H54 (cell line): Measurements from ENCODE around the gene TMA7.
A peak's percentile ranks its signal among the peaks of the same experiment; 100 is the strongest.

ENCODE experiments used
- DNase-seq: peaks from one replicate; pipeline ENCODE4 v3.0.0; 2011; ENCODE audit warnings: low spot score, mixed read lengths; ENCODE audit not compliant: insufficient read length
- FAIRE-seq: peaks from 3 replicates; lab custom pipeline; 2011; peaks lifted over from hg19 to GRCh38; lab: Jason Lieb, UNC
- POLR2A ChIP-seq: IDR thresholded peaks from 2 replicates; pipeline ENCODE4 v1.6.1; 2011; ENCODE audit warnings: low read depth, mild to moderate bottlenecking, low read length

TMA7 gene

DNA sequence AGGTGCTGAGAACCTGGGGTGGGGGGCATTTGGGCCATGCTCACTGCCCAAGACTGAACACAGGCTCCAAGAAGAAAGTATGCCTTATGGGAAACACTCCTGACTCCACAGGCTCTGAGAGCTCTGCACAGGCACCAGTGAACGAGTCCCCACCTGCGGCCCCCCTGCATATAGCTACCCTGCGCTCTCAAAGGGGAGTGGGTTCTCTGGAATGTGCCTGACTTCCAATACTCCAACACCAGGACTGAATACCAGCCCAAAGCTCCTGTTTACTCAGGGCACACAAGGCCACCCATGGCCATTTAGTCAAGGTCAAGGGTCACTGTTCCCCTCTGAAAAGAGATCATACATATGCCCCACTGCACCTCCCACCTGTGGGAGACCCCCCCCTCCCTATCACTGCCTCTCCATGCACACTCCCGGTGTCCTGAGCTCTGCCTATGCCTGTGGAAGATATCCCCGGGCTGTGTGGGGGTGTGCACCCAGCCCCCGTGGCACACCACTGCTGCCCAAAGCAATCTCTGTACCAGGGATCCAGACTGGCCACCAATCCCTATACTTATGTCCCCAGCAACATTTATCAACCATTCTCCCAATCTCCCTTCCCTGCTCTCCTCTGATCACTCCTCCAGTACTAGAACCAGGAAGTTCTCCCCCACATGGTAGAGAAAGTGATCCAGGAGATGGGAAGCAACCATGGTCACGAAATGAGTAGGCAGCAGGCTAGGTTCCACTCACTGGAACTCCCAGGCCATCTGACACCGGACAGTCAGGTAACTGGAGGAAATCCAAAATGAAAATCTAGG, 8.6 kb upstream of the TMA7 start:
- no peak for TF ChIP-seq POLR2A
- no peak for DNase-seq
- no peak for FAIRE-seq

DNA sequence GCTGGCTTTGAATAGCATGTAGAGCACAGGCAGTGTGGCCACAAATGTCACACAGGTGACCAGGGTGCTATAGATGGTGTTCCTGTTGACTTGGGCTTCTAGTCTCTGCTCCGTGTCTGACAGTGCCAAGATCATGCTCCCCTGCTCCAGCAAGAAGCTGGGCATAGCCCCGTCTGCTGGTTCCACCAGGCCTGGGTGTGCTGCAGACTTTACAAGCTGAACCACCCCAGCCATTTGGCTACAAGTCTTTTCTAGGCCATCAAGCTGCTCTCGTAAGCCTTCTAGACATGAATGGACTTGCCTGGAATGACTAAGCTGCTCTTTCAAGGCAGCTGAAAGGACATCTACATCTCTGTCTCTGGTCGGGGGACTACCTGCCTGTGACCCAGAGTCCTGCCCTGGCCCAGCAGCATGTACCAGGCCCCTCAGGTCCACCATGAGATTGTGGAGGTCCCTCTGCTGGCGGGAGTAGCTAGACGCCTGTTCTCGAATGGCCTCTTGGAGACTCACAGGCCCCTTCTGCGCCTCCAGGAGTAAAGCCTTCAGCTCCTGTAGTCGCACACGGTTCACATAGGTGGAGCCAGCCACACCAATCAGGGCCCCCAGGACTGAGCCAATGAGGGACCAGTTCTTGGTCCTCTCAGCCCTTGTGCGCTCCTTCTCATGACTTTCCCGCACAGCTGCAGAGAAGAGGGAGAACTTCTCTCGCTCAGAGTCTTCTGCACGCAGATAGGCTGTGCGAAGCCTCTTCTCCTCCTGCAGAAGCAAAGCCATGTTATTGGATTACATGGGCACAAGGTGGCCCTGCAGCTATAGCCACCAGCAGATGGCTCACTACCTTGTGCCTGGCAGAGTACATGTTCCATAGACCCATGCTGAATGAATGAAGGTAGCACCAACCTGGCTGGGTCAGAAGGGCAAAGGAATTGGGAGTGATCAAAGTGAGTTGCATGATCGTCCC, 7.4 kb upstream of the TMA7 start:
- DNase-seq (no peak), FAIRE-seq (no peak)
- no peak for TF ChIP-seq POLR2A

DNA sequence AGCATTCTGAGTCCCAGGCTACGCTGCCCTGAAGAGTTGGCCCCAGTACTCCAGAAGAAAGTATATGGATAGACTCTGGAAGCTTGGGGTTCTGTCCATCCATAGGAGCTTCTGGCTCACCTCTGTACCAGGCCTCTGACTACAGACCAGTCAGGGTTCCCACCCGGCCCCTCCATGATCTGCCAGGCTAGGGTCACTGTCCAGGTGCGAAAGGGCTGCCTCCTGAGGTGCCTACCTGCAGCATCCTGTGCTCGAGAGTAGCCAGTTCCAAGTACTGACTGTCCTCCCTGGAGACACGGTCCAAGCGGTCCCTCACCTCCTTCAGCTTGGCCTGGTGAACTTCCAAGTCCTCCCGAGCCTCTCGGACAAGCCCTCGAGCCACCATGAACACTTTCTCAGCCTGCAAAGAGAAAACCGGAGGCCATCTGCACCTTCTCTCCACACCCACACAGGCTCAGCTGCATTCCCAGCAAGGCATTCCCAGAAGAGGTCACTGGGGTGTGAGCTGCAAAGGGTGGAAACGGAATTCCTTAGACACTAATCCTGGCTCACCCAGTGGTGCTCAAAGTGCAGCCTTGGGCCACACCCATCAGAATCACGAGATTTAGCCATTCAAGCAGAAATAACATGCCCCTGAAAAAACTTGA, 6.5 kb upstream of the TMA7 start:
- DNase-seq (no peak), FAIRE-seq (no peak)
- TF ChIP-seq POLR2A = no peak

DNA sequence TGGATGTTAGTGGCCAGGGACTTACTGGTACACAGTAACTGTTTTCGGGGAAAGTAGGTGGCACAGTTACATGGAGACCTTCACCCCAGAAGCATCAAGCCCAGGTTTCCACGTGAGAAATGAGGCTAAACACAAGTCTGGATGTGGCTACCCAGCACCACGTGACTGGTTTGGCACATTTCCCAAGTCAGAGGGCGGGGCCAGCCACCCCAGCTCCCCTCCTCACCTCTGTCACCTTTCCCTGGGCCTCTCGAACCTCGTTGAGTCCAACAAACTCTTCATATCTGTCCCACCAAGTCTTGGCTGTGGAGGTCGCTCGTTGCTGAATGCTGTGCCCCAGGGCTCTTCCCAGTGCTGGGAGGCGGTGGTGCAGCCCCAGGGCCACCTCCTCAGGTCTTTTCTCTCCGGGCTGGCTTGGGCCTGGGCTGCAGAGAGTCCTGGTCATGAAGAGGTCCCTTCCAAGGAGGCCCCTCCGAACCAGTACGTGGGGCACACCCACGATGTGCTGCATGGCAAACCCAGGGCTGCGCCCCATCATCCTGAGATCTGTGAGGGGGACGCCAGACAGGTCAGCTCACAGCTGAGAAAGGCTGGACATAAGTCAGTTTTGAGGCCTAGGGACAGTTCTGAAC, 5.3 kb upstream of the TMA7 start:
- DNase-seq (no peak), FAIRE-seq (no peak)

DNA sequence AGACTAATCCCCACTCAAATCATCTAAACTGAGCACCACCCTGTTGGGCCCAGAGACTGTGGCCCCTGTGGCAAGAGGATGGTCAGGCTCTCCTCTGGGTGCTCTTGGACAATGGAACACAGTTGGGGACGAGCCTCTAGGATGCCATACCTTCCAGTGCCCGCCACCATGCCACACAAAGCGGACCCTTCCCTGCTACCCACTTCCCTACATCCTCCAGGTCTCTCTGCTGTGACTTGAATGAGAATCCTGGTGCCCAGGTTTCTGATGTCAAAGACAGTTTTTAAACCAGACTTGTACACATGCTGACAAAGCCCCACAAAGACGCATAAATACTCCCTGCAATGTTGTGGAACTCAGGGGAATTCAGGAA, 4.8 kb upstream of the TMA7 start:
- no peak for TF ChIP-seq POLR2A
- no peak for FAIRE-seq
- no peak for DNase-seq

More for the DNA sequence above, 5.3 kb upstream of the TMA7 start:
- no peak for TF ChIP-seq POLR2A

DNA sequence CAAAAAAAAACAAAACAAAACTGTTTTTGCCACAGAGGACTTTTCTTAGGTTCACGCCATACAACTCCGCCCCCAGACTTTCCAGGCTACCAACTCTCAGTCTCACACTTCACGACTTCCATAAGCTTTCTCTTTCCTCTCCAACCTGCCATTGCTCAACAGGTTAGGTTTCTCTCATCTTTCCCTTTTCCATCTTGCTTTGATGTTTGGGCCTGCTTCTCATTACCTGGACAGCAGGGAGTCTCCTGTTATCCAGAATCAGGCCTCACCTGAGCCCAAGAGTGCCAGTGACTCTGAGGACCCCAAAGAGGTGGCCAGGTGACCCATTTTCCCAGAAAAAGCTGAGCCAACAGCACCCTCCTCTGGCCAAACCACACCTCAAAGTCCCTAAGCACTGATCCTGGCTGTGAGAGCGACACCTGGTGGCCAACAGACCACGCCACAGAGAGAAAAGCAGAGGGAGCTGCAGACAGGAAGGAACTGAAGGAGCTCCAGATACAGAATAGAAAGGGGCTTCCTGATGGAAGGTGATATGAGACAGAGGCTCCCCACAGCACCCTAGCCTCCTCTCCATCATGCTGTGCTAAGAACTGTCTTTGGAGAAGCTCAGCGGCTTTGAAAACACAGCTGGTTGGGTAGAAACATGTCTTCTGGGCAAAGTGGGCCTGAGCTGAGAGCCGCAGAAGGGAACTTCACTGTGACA, 4.1 kb upstream of the TMA7 start:
- DNase-seq (peak; percentile 88), FAIRE-seq (no peak)
- TF ChIP-seq POLR2A = no peak

DNA sequence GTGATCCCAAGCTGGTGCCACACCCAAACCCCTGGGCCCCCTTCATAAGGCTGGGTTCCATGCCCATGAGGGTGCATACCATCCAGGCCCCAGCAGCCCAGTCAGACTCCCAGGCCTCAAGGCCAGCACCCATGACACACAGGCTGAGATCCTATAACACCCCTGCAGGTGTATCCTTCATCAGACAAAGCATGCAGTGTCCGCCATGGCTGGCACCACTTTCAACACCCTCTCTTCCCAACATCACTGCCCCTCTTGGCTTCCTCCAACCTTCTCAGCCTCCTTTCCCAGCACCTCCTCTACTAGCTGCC, 3.6 kb upstream of the TMA7 start:
- DNase-seq (no peak), FAIRE-seq (no peak)
- TF ChIP-seq POLR2A = no peak

DNA sequence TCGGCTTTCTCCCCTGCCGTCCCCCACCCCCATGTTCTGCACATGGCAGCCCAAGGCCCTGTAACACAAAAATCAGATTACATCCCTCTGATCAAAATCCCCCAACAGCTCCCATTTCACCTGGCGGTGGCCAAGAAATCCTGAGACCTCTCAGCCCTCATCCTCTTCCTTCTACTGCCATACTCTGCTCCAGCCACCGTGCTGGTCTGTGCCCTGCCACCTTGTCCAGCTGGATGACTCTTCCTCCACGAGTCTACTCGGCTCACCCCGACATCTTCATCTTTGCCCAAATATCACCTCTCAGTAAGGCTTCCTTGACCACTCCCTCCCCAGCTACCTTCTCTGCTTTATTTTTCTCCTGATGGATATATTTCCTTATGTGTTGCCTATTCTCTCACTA, 3.2 kb upstream of the TMA7 start:
- FAIRE-seq (no peak), DNase-seq (no peak)
- TF ChIP-seq POLR2A = no peak

DNA sequence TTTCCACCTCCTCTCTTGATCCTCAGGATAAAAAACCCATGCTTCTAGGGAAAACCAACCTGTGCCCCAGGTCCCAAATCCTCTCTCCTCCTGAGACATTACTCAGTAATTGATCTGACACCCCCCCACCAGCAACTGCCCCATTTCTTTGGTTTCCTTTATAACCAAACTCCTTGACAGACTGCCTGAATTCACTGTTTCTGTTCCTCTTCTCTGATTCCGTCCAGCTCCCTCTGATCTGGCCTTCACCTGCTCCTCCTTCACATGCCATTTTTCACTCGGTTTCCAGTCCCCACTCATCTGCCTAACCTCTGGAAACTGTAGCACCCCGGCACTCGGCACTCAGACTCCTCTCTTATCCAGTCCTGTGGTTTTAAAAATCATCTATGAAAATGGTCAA, 2.2 kb upstream of the TMA7 start:
- no peak for TF ChIP-seq POLR2A
- no peak for FAIRE-seq
- no peak for DNase-seq

DNA sequence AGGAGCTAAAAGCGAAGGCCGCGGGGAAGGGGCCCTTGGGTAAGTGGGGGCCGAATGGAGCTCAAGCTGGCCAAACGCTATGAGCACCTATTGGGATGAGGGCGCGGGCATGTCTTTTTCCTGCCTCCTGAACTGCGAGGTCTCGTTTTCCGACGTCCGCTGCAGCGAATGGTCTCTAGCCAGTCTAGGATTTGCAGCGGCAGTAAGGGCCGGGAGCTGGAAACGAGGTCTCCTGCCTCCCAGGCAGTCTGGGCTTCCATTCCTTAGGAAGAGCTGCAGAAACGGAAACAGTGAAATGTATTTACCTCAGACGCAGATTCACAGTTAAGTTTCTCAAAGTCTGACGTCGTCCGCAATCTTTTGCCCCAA, 517 bp downstream of the TMA7 start:
- TF ChIP-seq POLR2A = no peak
- FAIRE-seq (no peak), DNase-seq (no peak)

DNA sequence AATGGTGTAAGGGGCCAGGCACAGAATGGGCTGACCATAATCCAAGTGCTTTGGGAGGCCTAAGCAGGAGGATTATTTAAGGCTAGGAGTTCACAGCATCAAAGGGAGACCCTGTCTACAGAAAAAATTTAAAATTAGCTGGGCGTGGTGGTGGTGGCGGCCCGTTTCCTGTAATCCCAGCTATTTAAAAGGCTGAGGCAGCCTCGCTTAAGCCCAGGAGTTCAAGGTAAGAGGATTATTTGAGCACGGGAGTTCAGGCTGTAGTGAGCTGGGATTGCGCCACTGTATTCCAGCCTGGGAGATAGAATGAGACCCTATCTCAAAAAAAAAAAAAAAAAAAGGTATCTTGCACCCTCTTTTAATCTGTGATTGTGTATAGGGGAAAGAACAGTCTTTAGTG, 1.9 kb downstream of the TMA7 start:
- FAIRE-seq (no peak), DNase-seq (no peak)
- TF ChIP-seq POLR2A = no peak

DNA sequence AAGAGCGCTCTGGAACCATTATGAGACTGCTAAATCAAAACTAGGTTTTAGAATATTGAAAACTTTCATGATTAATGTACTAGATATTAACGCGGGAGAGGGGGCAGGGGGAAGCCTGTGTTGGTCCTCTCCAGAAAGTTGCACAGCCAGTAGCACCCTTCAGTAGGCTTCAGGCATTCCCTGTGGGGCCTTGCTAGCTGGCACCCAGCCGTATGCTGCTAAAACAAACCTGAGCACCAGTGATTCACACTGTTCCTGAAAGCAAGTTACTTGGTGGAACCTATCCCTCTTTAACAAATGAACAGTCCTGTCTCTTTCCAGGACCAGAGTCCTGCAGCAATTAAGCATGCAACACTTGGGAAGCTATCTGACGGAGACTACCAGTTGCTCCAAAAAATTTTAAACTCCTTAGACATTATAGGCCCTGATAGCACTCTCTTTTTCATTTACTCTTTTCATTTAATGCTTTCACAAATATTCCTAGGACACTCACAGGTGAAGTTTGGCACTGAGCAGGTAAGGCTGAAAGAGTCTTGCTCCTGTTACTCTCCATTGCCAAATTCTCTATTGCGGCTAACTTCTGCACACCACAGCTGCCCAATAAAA, 5.3 kb downstream of the TMA7 start:
- no peak for DNase-seq
- FAIRE-seq = no peak

DNA sequence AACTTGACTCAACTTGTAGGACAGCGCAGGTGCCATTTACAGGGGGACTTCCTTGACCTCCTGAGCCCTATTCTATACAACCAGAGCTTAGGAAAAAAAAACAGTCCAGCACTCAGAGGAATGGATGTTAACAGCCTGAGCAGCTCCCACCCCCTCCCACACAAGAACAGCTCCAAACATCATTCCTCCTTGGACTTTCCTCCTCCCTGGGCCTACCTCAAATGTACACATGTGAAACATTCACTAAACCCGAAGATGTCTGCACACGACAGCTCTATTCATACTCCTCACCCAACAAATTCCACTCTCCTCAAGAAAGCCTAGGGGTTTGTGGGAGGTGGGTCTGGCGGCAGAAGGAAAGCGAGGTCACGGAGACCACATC, 6.0 kb downstream of the TMA7 start:
- no peak for TF ChIP-seq POLR2A
- FAIRE-seq = no peak
- DNase-seq = no peak

More for the DNA sequence above, 5.3 kb downstream of the TMA7 start:
- no peak for TF ChIP-seq POLR2A
